Lung (tissue), 12 donors: ENCODE data around the gene COL4A1. TPM values are rescaled to one million over a fixed set of nuclear protein-coding genes. Genes with fewer than 3 reads are reported as not detected.

ENCODE experiments used
- ATAC-seq: fragments of 200-7000 bp; cut with Tn5 transposase; one replicate; pipeline ENCODE4 v1.9.1; 2020; ENCODE audit warnings: moderate number of reproducible peaks; ENCODE audit not compliant: insufficient read depth, low FRiP score
- DNase-seq, 3 donors: peaks; one replicate each; pipeline ENCODE4 v3.0.0-alpha.2; 2013 to 2017
- H3K27ac ChIP-seq, 2 donors: one replicate each; pipeline ENCODE4 v1.5.1; 2013; ENCODE audit warnings: mild to moderate bottlenecking in 2 of 2, moderate library complexity in 2 of 2, control low read depth in 1 of 2, inconsistent platforms in 1 of 2, low read depth in 1 of 2, low read length in 1 of 2
- H3K27me3 ChIP-seq, 3 donors: one replicate each; pipeline ENCODE4 v1.5.1; 2013; ENCODE audit warnings: low read length in 2 of 3; ENCODE audit not compliant: control insufficient read depth in 3 of 3, insufficient read depth in 3 of 3
- H3K36me3 ChIP-seq, 4 donors: one replicate each; pipeline ENCODE4 v1.5.1; 2013; ENCODE audit warnings: low read length in 4 of 4, mild to moderate bottlenecking in 1 of 4, moderate library complexity in 1 of 4; ENCODE audit not compliant: control insufficient read depth in 4 of 4, insufficient read depth in 4 of 4
- H3K4me1 ChIP-seq, 5 donors: one replicate each; pipeline ENCODE4 v1.5.1; 2013; ENCODE audit warnings: low read length in 5 of 5, mild to moderate bottlenecking in 2 of 5, moderate library complexity in 1 of 5; ENCODE audit not compliant: control insufficient read depth in 5 of 5, insufficient read depth in 5 of 5
- H3K4me3 ChIP-seq: one replicate; pipeline ENCODE4 v1.5.1; 2013; ENCODE audit warnings: mild to moderate bottlenecking, control low read depth, moderate library complexity
- H3K9ac ChIP-seq, 2 donors: one replicate each; pipeline ENCODE4 v1.5.1; 2013; ENCODE audit warnings: low read length in 2 of 2, control low read depth in 1 of 2; ENCODE audit not compliant: insufficient read depth in 1 of 2
- H3K9me3 ChIP-seq, 4 donors: one replicate each; pipeline ENCODE4 v1.5.1; 2013; ENCODE audit warnings: low read length in 3 of 4, mild to moderate bottlenecking in 1 of 4, moderate library complexity in 1 of 4; ENCODE audit not compliant: control insufficient read depth in 4 of 4, insufficient read depth in 3 of 4
- WGBS, 2 donors: extraction: QIAGEN DNeasy Blood & Tissue Kit; methylation state at CpG; one replicate each; pipeline ENCODE4 v1.1.7; 2013; 5-methylcytosine and 5-hydroxymethylcytosine counted together
- polyA plus RNA-seq, 2 donors: library from polyadenylated mRNA; stranded (reverse); fragments of 200-250 nt; gene quantifications; one replicate each; pipeline ENCODE4 v1.2.1, GENCODE V29; 2013
- total RNA-seq, 2 donors: library from RNA; depleted of rRNA in 1 of 2; stranded (reverse); fragments of >200 nt in 1 of 2; gene quantifications; one replicate each; pipeline ENCODE4 v1.2.1, GENCODE V29; 2014 to 2021
- TF ChIP-seq, protein P1 (sequence below): IDR thresholded peaks from 2 replicates; pipeline ENCODE4 v1.5.1; 2012; ENCODE audit warnings: mild to moderate bottlenecking; ENCODE audit errors: control extremely low read depth, extremely low read depth
- donor health status: control.
- donor health status: control.
- donor health status: Bipolar disorder and iron deficiency.
- donor health status: healthy.
- donor health status: DM: yes; HTN: yes; CAD: no.

COL4A1 gene
- total and polyA plus RNA-seq, 4 donors, result 114 to 1,051 (median 318) TPM

DNA sequence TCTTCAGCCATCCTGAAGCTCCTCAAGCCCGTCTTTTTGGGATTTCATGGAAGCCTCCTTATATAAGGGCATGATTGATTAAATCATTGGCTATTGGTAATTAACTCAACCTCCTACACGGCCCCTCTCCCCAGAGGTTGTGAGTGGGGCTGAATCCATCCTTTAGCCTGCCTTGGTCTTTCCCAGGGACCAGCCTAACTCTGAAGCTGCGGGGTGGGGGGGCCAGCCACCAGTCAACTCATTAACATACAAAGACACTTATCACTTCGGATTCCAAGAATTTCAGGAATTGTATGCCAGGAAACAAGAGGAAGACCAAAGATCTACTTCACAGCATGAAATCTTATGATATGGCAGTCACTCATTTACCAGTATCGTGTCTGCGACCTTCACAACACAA is 9.9 kb downstream of the COL4A1 start:
- DNase-seq, result no peak
- 62 to 66% methylated on average over 6 of the region's 6 CpGs for WGBS, 2 donors

DNA sequence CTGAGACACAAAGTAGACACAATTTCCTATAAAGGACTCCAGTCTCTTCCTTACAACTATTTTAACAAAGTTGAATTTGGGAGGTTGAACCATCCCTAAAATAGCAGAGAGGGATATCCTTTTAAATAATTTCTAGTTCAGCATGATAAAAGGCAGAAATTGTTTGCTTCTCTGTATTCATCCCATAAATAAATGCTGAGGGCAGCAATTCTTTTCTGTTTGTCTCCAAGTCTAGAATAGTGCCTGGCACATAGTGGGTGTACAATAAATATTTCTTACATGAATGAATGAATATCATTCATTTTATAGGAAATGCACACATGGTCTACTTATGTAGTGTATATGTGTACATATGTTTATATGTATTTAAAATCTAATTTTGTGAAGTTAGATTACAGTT is 12.3 kb downstream of the COL4A1 start:
- H3K4me1 ChIP-seq, result peaks cover 0 to 43% (median 37%) of the 10 kb centered on the region in 5 donors
- no peak overlapping the region for H3K4me3 ChIP-seq
- no peak overlapping the region for H3K27ac ChIP-seq
- peaks cover 0 to 2% (median 0%) of the 10 kb centered on the region in 4 donors for H3K36me3 ChIP-seq
- no peak overlapping the region for H3K9ac ChIP-seq
- H3K27me3 ChIP-seq, result no peaks in the 10 kb centered on the region
- H3K9me3 ChIP-seq, result no peaks in the 10 kb centered on the region
- TF ChIP-seq, protein P1, sequence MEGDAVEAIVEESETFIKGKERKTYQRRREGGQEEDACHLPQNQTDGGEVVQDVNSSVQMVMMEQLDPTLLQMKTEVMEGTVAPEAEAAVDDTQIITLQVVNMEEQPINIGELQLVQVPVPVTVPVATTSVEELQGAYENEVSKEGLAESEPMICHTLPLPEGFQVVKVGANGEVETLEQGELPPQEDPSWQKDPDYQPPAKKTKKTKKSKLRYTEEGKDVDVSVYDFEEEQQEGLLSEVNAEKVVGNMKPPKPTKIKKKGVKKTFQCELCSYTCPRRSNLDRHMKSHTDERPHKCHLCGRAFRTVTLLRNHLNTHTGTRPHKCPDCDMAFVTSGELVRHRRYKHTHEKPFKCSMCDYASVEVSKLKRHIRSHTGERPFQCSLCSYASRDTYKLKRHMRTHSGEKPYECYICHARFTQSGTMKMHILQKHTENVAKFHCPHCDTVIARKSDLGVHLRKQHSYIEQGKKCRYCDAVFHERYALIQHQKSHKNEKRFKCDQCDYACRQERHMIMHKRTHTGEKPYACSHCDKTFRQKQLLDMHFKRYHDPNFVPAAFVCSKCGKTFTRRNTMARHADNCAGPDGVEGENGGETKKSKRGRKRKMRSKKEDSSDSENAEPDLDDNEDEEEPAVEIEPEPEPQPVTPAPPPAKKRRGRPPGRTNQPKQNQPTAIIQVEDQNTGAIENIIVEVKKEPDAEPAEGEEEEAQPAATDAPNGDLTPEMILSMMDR, result no peak
- ATAC-seq, result no peak
- no peak for DNase-seq

More for the DNA sequence above, 9.9 kb downstream of the COL4A1 start:
- ATAC-seq, result no peak
- H3K9me3 ChIP-seq, result no peaks in the 10 kb centered on the region
- no peaks in the 10 kb centered on the region for H3K27me3 ChIP-seq
- H3K4me1 ChIP-seq, result peaks cover 12 to 66% (median 46%) of the 10 kb centered on the region in 5 donors
- no peak overlapping the region for H3K27ac ChIP-seq
- H3K9ac ChIP-seq, result no peak overlapping the region
- H3K36me3 ChIP-seq, result no peaks in the 10 kb centered on the region
- H3K4me3 ChIP-seq, result no peak overlapping the region
- TF ChIP-seq, protein P1, result no peak

DNA sequence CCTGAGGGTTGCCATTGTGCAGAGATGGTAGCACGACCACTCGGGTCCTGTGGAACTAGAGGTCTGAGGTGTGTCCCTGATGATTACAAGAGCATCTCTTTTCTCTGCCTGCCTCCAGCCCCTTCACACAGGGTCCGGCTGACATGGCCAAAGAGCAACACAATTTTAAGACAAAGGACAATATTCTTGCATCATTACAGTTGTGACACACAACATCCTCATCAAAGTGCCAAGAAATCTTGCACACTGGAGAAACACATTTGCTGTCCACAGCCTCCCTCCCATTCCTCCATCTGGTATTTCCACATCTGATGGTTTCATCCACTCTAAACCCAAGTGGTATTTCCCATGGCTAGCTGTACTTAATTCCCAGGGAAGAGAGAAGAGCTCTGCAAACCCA is 12.8 kb downstream of the COL4A1 start:
- ATAC-seq (no peak), DNase-seq (no peak)
- Histone ChIP-seq H3K27ac (peak overlapping the region in 1 of 2 donors; percentile 42), H3K4me3 (no peak overlapping the region), H3K9me3 (no peaks in the 10 kb centered on the region), H3K36me3 (peaks cover 0 to 2% (median under 1%) of the 10 kb centered on the region in 4 donors), H3K9ac (no peak overlapping the region), H3K27me3 (no peaks in the 10 kb centered on the region), H3K4me1 (peaks cover 0 to 42% (median 33%) of the 10 kb centered on the region in 5 donors)
- TF ChIP-seq, protein P1, result no peak
- 82 to 85% methylated on average over 3 of the region's 3 CpGs for WGBS, 2 donors

DNA sequence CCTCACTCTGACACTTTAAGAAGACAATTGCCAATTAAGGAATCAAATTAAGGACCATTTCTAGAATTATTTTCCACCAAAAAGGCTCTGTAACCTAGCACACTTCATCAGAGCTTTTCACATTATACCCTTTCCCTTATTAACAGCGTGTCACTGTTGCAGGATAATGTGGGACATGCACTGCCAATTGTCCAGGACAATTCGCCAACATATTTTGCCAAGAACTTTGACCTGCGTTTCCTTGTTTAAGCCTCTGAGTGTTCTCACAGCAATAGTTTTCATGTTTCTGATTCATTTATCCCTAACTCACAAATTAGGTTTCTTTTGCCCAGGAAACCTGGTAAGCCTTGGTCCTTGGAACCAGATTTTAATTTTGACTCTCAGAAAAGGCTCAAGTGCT is 13.3 kb downstream of the COL4A1 start:
- TF ChIP-seq, protein P1, result no peak
- DNase-seq (peak in 2 of 3 donors; percentile 68 to 71), ATAC-seq (no peak)
- Histone ChIP-seq H3K27me3 (no peaks in the 10 kb centered on the region), H3K27ac (no peak overlapping the region), H3K36me3 (peaks cover 0 to 3% (median 1%) of the 10 kb centered on the region in 4 donors), H3K9ac (no peak overlapping the region), H3K4me1 (peaks cover 0 to 42% (median 29%) of the 10 kb centered on the region in 5 donors), H3K9me3 (no peaks in the 10 kb centered on the region), H3K4me3 (no peak overlapping the region)
- WGBS, 2 donors, result 60 to 68% methylated on average over 3 of the region's 3 CpGs
